RWPE2 (cell line): ENCODE results near the gene TMEM222.

Experiments
- ATAC-seq: fragments of 200-7000 bp; cut with Tn5 transposase; 3 replicates; pipeline ENCODE4 v1.9.1; 2021; ENCODE audit warnings: low read depth
- DNase-seq: peaks from one replicate; pipeline ENCODE4 v3.0.0-alpha.2; 2020; ENCODE audit warnings: low spot score
- H3K27ac ChIP-seq: fragments of 450-650 bp; 2 replicates; pipeline ENCODE4 v1.5.1; 2017; ENCODE audit warnings: mild to moderate bottlenecking; ENCODE audit not compliant: poor library complexity, severe bottlenecking
- H3K27me3 ChIP-seq: fragments of 250-450 bp; sonication (Bioruptor Pico); 2 replicates; pipeline ENCODE4 v1.5.1; 2021; ENCODE audit warnings: mild to moderate bottlenecking, moderate library complexity; ENCODE audit not compliant: insufficient read depth, poor library complexity, severe bottlenecking
- H3K36me3 ChIP-seq: fragments of 250-450 bp; sonication (Bioruptor Pico); 2 replicates; pipeline ENCODE4 v1.5.1; 2020; ENCODE audit warnings: low read depth, mild to moderate bottlenecking, moderate library complexity
- H3K4me1 ChIP-seq: fragments of 250-450 bp; sonication (Bioruptor Pico); 2 replicates; pipeline ENCODE4 v1.5.1; 2021; ENCODE audit warnings: mild to moderate bottlenecking, moderate library complexity; ENCODE audit not compliant: insufficient read depth, poor library complexity, severe bottlenecking
- H3K4me3 ChIP-seq: fragments of 250-450 bp; sonication (Bioruptor Pico); 2 replicates; pipeline ENCODE4 v1.5.1; 2021; ENCODE audit warnings: mild to moderate bottlenecking, moderate library complexity; ENCODE audit not compliant: severe bottlenecking
- H3K9me3 ChIP-seq: fragments of 250-450 bp; sonication (Bioruptor Pico); 2 replicates; pipeline ENCODE4 v1.5.1; 2021; ENCODE audit warnings: mild to moderate bottlenecking, moderate library complexity; ENCODE audit not compliant: severe bottlenecking
- TF ChIP-seq, protein P1 (sequence below): fragments of 450-650 bp; IDR thresholded peaks from one replicate; pipeline ENCODE4 v1.5.1; 2017; ENCODE audit warnings: mild to moderate bottlenecking, moderate library complexity; ENCODE audit not compliant: poor library complexity, severe bottlenecking

Gene TMEM222

GRCh38 chr1:27306071-27306470 lies 15.9 kb upstream of the TMEM222 start:
- H3K4me3 ChIP-seq: no peak overlapping the region
- DNase-seq (no peak), ATAC-seq (no peak)
- no peaks in the 10 kb centered on the region for H3K36me3 ChIP-seq
- no peak overlapping the region for H3K27ac ChIP-seq
- TF ChIP-seq, protein P1, sequence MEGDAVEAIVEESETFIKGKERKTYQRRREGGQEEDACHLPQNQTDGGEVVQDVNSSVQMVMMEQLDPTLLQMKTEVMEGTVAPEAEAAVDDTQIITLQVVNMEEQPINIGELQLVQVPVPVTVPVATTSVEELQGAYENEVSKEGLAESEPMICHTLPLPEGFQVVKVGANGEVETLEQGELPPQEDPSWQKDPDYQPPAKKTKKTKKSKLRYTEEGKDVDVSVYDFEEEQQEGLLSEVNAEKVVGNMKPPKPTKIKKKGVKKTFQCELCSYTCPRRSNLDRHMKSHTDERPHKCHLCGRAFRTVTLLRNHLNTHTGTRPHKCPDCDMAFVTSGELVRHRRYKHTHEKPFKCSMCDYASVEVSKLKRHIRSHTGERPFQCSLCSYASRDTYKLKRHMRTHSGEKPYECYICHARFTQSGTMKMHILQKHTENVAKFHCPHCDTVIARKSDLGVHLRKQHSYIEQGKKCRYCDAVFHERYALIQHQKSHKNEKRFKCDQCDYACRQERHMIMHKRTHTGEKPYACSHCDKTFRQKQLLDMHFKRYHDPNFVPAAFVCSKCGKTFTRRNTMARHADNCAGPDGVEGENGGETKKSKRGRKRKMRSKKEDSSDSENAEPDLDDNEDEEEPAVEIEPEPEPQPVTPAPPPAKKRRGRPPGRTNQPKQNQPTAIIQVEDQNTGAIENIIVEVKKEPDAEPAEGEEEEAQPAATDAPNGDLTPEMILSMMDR: no peak
- no peaks in the 10 kb centered on the region for H3K9me3 ChIP-seq
- no peaks in the 10 kb centered on the region for H3K27me3 ChIP-seq
- no peaks in the 10 kb centered on the region for H3K4me1 ChIP-seq

DNA sequence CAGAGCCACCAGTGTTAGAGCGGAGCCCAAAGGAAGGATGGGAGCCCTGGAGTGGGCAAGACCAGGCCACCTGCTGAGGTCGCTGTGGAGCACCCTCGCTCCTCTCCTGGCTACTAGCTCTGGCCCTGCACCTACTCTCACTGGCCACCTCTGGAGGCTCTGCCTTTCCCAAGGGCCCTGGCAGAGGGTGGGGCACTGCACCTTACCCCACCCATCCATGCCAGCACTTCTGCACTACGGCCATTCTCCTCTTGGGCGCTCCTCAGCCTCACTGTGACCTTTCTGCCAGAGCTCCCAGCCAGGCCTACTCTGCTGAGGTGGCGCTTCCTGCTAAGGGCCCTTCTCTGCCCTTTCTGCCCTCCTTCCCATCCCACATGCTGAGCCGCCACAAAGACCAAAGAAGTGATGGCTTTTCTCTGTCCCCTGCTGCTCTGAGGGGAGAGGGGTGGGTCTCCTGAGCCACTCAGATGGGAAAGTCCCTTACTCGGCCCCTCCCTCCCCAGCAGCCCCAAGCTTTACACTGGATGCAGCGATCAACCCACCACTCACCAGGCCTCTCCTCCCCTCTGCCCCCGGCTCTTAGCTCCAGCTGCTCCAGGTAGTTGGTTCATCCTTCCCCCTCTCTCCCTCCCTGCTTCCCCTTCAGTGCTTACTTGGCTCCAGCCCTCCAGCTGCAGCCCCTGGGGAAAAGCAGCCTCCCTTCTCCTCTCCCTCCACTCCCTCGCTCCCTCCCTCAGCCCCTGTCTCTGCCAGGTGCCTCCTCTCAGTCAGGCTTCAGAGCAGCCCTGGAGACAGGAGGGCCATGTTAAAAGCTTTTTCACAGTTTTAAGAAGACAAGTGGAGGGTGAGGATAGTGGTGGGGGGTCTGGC lies 14.8 kb upstream of the TMEM222 start:
- Histone ChIP-seq H3K36me3 (no peaks in the 10 kb centered on the region), H3K4me3 (no peak overlapping the region), H3K4me1 (no peaks in the 10 kb centered on the region), H3K27me3 (no peaks in the 10 kb centered on the region), H3K9me3 (no peaks in the 10 kb centered on the region), H3K27ac (no peak overlapping the region)
- no peak for DNase-seq
- no peak; the same call in 1 of the 3 replicates for ATAC-seq
- TF ChIP-seq, protein P1: no peak

GRCh38 chr1:27307874-27308598 lies 13.9 kb upstream of the TMEM222 start:
- TF ChIP-seq, protein P1: no peak
- ATAC-seq (no peak), DNase-seq (no peak)
- Histone ChIP-seq H3K9me3 (no peaks in the 10 kb centered on the region), H3K36me3 (no peaks in the 10 kb centered on the region), H3K4me3 (no peak overlapping the region), H3K27ac (no peak overlapping the region), H3K4me1 (no peaks in the 10 kb centered on the region), H3K27me3 (no peaks in the 10 kb centered on the region)

GRCh38 chr1:27314169-27314568 lies 7.8 kb upstream of the TMEM222 start:
- H3K36me3 ChIP-seq: no peaks in the 10 kb centered on the region
- no peaks in the 10 kb centered on the region for H3K4me1 ChIP-seq
- H3K27ac ChIP-seq: no peak overlapping the region
- no peak for ATAC-seq
- H3K27me3 ChIP-seq: no peaks in the 10 kb centered on the region
- TF ChIP-seq, protein P1: no peak
- DNase-seq: no peak
- H3K4me3 ChIP-seq: no peak overlapping the region
- no peaks in the 10 kb centered on the region for H3K9me3 ChIP-seq
